ENCODE data around the gene BCDIN3D. TPM values are rescaled to one million over a fixed set of nuclear protein-coding genes. Genes with fewer than 3 reads are reported as not detected.

The BCDIN3D gene
- total and polyA plus RNA-seq, 2 donors: 5.2 to 7.0 TPM

- no peak for DNase-seq (ENCODE audit: low read depth in 6 of 9, low spot score in 9 of 9)
- WGBS: 82% methylated on average over 6 of the region's 6 CpGs
- Histone ChIP-seq H3K9me3 (ENCODE audit: control insufficient read depth in 2 of 2, insufficient read depth in 1 of 2, low read length in 1 of 2) (no peaks in the 10 kb centered on the region), H3K27ac (ENCODE audit: low read depth in 1 of 2, low read length in 1 of 2) (no peak overlapping the region), H3K27me3 (ENCODE audit: control insufficient read depth in 2 of 2, insufficient read depth in 1 of 2, low read length in 1 of 2) (no peaks in the 10 kb centered on the region), H3K4me3 (ENCODE audit: low read length in 2 of 2) (peak overlapping the region; percentile 80 to 92), H3K4me1 (ENCODE audit: control insufficient read depth in 2 of 2, insufficient read depth in 2 of 2, low read length in 2 of 2) (peaks cover 12 to 44% of the 10 kb centered on the region in 2 donors), H3K36me3 (ENCODE audit: control insufficient read depth in 2 of 2, insufficient read depth in 2 of 2, low read length in 1 of 2) (peaks cover 4 to 8% of the 10 kb centered on the region in 2 donors)
Measured at GRCh38 chr12:49827051-49827400, 15.9 kb downstream of the BCDIN3D start.

- Histone ChIP-seq H3K36me3 (ENCODE audit: control insufficient read depth in 2 of 2, insufficient read depth in 2 of 2, low read length in 1 of 2) (peaks cover 4 to 11% of the 10 kb centered on the region in 2 donors), H3K27me3 (ENCODE audit: control insufficient read depth in 2 of 2, insufficient read depth in 1 of 2, low read length in 1 of 2) (no peaks in the 10 kb centered on the region), H3K4me1 (ENCODE audit: control insufficient read depth in 2 of 2, insufficient read depth in 2 of 2, low read length in 2 of 2) (peaks cover 16 to 54% of the 10 kb centered on the region in 2 donors), H3K9me3 (ENCODE audit: control insufficient read depth in 2 of 2, insufficient read depth in 1 of 2, low read length in 1 of 2) (no peaks in the 10 kb centered on the region), H3K27ac (ENCODE audit: low read depth in 1 of 2, low read length in 1 of 2) (peak overlapping the region; percentile 66 to 76), H3K4me3 (ENCODE audit: low read length in 2 of 2) (no peak overlapping the region)
- no peak for DNase-seq (ENCODE audit: low read depth in 6 of 9, low spot score in 9 of 9)
- WGBS: 91% methylated on average over 4 of the region's 4 CpGs
Measured at GRCh38 chr12:49825971-49826421, 16.9 kb downstream of the BCDIN3D start.

- 85% methylated on average over 5 of the region's 5 CpGs for WGBS
- DNase-seq (ENCODE audit: low read depth in 6 of 9, low spot score in 9 of 9): no peak
- H3K9me3 ChIP-seq (ENCODE audit: control insufficient read depth in 2 of 2, insufficient read depth in 1 of 2, low read length in 1 of 2): no peaks in the 10 kb centered on the region
- no peaks in the 10 kb centered on the region for H3K27me3 ChIP-seq (ENCODE audit: control insufficient read depth in 2 of 2, insufficient read depth in 1 of 2, low read length in 1 of 2)
- H3K27ac ChIP-seq (ENCODE audit: low read depth in 1 of 2, low read length in 1 of 2): peak overlapping the region; percentile 66 to 76
- no peak overlapping the region for H3K4me3 ChIP-seq (ENCODE audit: low read length in 2 of 2)
- H3K36me3 ChIP-seq (ENCODE audit: control insufficient read depth in 2 of 2, insufficient read depth in 2 of 2, low read length in 1 of 2): peaks cover 4 to 11% of the 10 kb centered on the region in 2 donors
- H3K4me1 ChIP-seq (ENCODE audit: control insufficient read depth in 2 of 2, insufficient read depth in 2 of 2, low read length in 2 of 2): peaks cover 20 to 59% of the 10 kb centered on the region in 2 donors
Measured at GRCh38 chr12:49825360-49825970, 17.4 kb downstream of the BCDIN3D start.

- WGBS: 65% methylated on average over 4 of the region's 4 CpGs
- DNase-seq (ENCODE audit: low read depth in 6 of 9, low spot score in 9 of 9): no peak
- Histone ChIP-seq H3K27ac (ENCODE audit: low read depth in 1 of 2, low read length in 1 of 2) (peak overlapping the region; percentile 66 to 76), H3K9me3 (ENCODE audit: control insufficient read depth in 2 of 2, insufficient read depth in 1 of 2, low read length in 1 of 2) (no peaks in the 10 kb centered on the region), H3K27me3 (ENCODE audit: control insufficient read depth in 2 of 2, insufficient read depth in 1 of 2, low read length in 1 of 2) (no peaks in the 10 kb centered on the region), H3K4me3 (ENCODE audit: low read length in 2 of 2) (no peak overlapping the region), H3K36me3 (ENCODE audit: control insufficient read depth in 2 of 2, insufficient read depth in 2 of 2, low read length in 1 of 2) (peaks cover 4 to 11% of the 10 kb centered on the region in 2 donors), H3K4me1 (ENCODE audit: control insufficient read depth in 2 of 2, insufficient read depth in 2 of 2, low read length in 2 of 2) (peaks cover 20 to 59% of the 10 kb centered on the region in 2 donors)
Measured at GRCh38 chr12:49824895-49825294, 18.0 kb downstream of the BCDIN3D start.

- no peaks in the 10 kb centered on the region for H3K27me3 ChIP-seq (ENCODE audit: control insufficient read depth in 2 of 2, insufficient read depth in 1 of 2, low read length in 1 of 2)
- no peaks in the 10 kb centered on the region for H3K9me3 ChIP-seq (ENCODE audit: control insufficient read depth in 2 of 2, insufficient read depth in 1 of 2, low read length in 1 of 2)
- H3K27ac ChIP-seq (ENCODE audit: low read depth in 1 of 2, low read length in 1 of 2): peak overlapping the region in 1 of 2 donors; percentile 19
- H3K4me3 ChIP-seq (ENCODE audit: low read length in 2 of 2): no peak overlapping the region
- H3K4me1 ChIP-seq (ENCODE audit: control insufficient read depth in 2 of 2, insufficient read depth in 2 of 2, low read length in 2 of 2): peaks cover 20 to 59% of the 10 kb centered on the region in 2 donors
- 97% methylated on average over 8 of the region's 8 CpGs for WGBS
- DNase-seq (ENCODE audit: low read depth in 6 of 9, low spot score in 9 of 9): no peak
- peaks cover 4 to 11% of the 10 kb centered on the region in 2 donors for H3K36me3 ChIP-seq (ENCODE audit: control insufficient read depth in 2 of 2, insufficient read depth in 2 of 2, low read length in 1 of 2)
Measured at GRCh38 chr12:49824416-49824815, 18.5 kb downstream of the BCDIN3D start.

- H3K9me3 ChIP-seq (ENCODE audit: control insufficient read depth in 2 of 2, insufficient read depth in 1 of 2, low read length in 1 of 2): no peaks in the 10 kb centered on the region
- no peak for DNase-seq (ENCODE audit: low read depth in 6 of 9, low spot score in 9 of 9)
- no peaks in the 10 kb centered on the region for H3K27me3 ChIP-seq (ENCODE audit: control insufficient read depth in 2 of 2, insufficient read depth in 1 of 2, low read length in 1 of 2)
- peaks cover 4 to 11% of the 10 kb centered on the region in 2 donors for H3K36me3 ChIP-seq (ENCODE audit: control insufficient read depth in 2 of 2, insufficient read depth in 2 of 2, low read length in 1 of 2)
- H3K4me3 ChIP-seq (ENCODE audit: low read length in 2 of 2): no peak overlapping the region
- WGBS: 98% methylated on average over 6 of the region's 6 CpGs
- H3K4me1 ChIP-seq (ENCODE audit: control insufficient read depth in 2 of 2, insufficient read depth in 2 of 2, low read length in 2 of 2): peaks cover 17 to 55% of the 10 kb centered on the region in 2 donors
- H3K27ac ChIP-seq (ENCODE audit: low read depth in 1 of 2, low read length in 1 of 2): peak overlapping the region in 1 of 2 donors; percentile 53
Measured at GRCh38 chr12:49823951-49824350, 19.0 kb downstream of the BCDIN3D start.

- DNase-seq (ENCODE audit: low read depth in 6 of 9, low spot score in 9 of 9): no peak
- WGBS: 100% methylated on average over 1 of the region's 1 CpG
- H3K4me1 ChIP-seq (ENCODE audit: control insufficient read depth in 2 of 2, insufficient read depth in 2 of 2, low read length in 2 of 2): peaks cover 13 to 50% of the 10 kb centered on the region in 2 donors
Measured at GRCh38 chr12:49823350-49823749, 19.6 kb downstream of the BCDIN3D start.

GRCh38 chr12:49821373-49822287 lies 21.3 kb downstream of the BCDIN3D start:
- DNase-seq (ENCODE audit: low read depth in 6 of 9, low spot score in 9 of 9): no peak
- Histone ChIP-seq H3K9me3 (ENCODE audit: control insufficient read depth in 2 of 2, insufficient read depth in 1 of 2, low read length in 1 of 2) (no peaks in the 10 kb centered on the region), H3K4me1 (ENCODE audit: control insufficient read depth in 2 of 2, insufficient read depth in 2 of 2, low read length in 2 of 2) (peaks cover 8 to 40% of the 10 kb centered on the region in 2 donors), H3K36me3 (ENCODE audit: control insufficient read depth in 2 of 2, insufficient read depth in 2 of 2, low read length in 1 of 2) (peaks cover 4 to 11% of the 10 kb centered on the region in 2 donors), H3K4me3 (ENCODE audit: low read length in 2 of 2) (no peak overlapping the region), H3K27me3 (ENCODE audit: control insufficient read depth in 2 of 2, insufficient read depth in 1 of 2, low read length in 1 of 2) (no peaks in the 10 kb centered on the region), H3K27ac (ENCODE audit: low read depth in 1 of 2, low read length in 1 of 2) (peak overlapping the region; percentile 21 to 63)
- WGBS: 90% methylated on average over 10 of the region's 10 CpGs

More at GRCh38 chr12:49823350-49823749, 19.6 kb downstream of the BCDIN3D start:
- Histone ChIP-seq H3K27me3 (ENCODE audit: control insufficient read depth in 2 of 2, insufficient read depth in 1 of 2, low read length in 1 of 2) (no peaks in the 10 kb centered on the region), H3K36me3 (ENCODE audit: control insufficient read depth in 2 of 2, insufficient read depth in 2 of 2, low read length in 1 of 2) (peaks cover 4 to 11% of the 10 kb centered on the region in 2 donors), H3K4me3 (ENCODE audit: low read length in 2 of 2) (no peak overlapping the region), H3K9me3 (ENCODE audit: control insufficient read depth in 2 of 2, insufficient read depth in 1 of 2, low read length in 1 of 2) (no peaks in the 10 kb centered on the region), H3K27ac (ENCODE audit: low read depth in 1 of 2, low read length in 1 of 2) (no peak overlapping the region)

- no peak for DNase-seq (ENCODE audit: low read depth in 6 of 9, low spot score in 9 of 9)
- 93% methylated on average over 2 of the region's 2 CpGs for WGBS
- Histone ChIP-seq H3K9me3 (ENCODE audit: control insufficient read depth in 2 of 2, insufficient read depth in 1 of 2, low read length in 1 of 2) (no peaks in the 10 kb centered on the region), H3K27ac (ENCODE audit: low read depth in 1 of 2, low read length in 1 of 2) (no peak overlapping the region), H3K36me3 (ENCODE audit: control insufficient read depth in 2 of 2, insufficient read depth in 2 of 2, low read length in 1 of 2) (peaks cover 4 to 14% of the 10 kb centered on the region in 2 donors), H3K4me1 (ENCODE audit: control insufficient read depth in 2 of 2, insufficient read depth in 2 of 2, low read length in 2 of 2) (peaks cover 8 to 28% of the 10 kb centered on the region in 2 donors), H3K27me3 (ENCODE audit: control insufficient read depth in 2 of 2, insufficient read depth in 1 of 2, low read length in 1 of 2) (no peaks in the 10 kb centered on the region), H3K4me3 (ENCODE audit: low read length in 2 of 2) (no peak overlapping the region)
Measured at GRCh38 chr12:49819786-49820185, 23.1 kb downstream of the BCDIN3D start.

Measured in thymus (tissue), 11 donors.